HL-60 (cell line): ENCODE measurements around the gene ADIG.

Source experiments
- DNase-seq, 2 experiments: peaks; one replicate each; pipeline ENCODE4 v3.0.0-alpha.2; 2010 to 2020; ENCODE audit warnings: low read depth in 1 of 2, low spot score in 1 of 2
- H3K27ac ChIP-seq: fragments of 250-450 bp; sonication (Bioruptor Pico); replicated peaks from 2 replicates; pipeline ENCODE4 v1.5.1; 2020; ENCODE audit warnings: mild to moderate bottlenecking, moderate library complexity
- H3K27me3 ChIP-seq: fragments of 250-450 bp; sonication (Bioruptor Pico); 2 replicates; pipeline ENCODE4 v1.5.1; 2021; ENCODE audit warnings: mild to moderate bottlenecking, moderate library complexity; ENCODE audit not compliant: insufficient read depth, poor library complexity, severe bottlenecking
- H3K4me3 ChIP-seq: replicated peaks from 2 replicates; pipeline ENCODE4 v1.5.1; 2011; ENCODE audit warnings: mild to moderate bottlenecking, control low read depth, low read length; ENCODE audit not compliant: insufficient read depth
- CTCF ChIP-seq: IDR thresholded peaks from one replicate; pipeline ENCODE4 v1.5.1; 2011; ENCODE audit warnings: low read length, control low read depth, inconsistent platforms; ENCODE audit not compliant: insufficient read depth
- GABPA ChIP-seq: IDR thresholded peaks from 2 replicates; pipeline ENCODE4 v1.6.1; 2012; ENCODE audit warnings: low read depth
- POLR2AphosphoS5 ChIP-seq: IDR thresholded peaks from 2 replicates; pipeline ENCODE4 v1.6.1; 2012; ENCODE audit warnings: low read depth
- REST ChIP-seq: IDR thresholded peaks from 2 replicates; pipeline ENCODE4 v1.6.1; 2012; ENCODE audit warnings: low read depth; ENCODE audit not compliant: insufficient replicate concordance
- SPI1 ChIP-seq: IDR thresholded peaks from 2 replicates; pipeline ENCODE4 v1.6.1; 2012; ENCODE audit warnings: low read depth, mild to moderate bottlenecking, borderline replicate concordance

ADIG gene

DNA sequence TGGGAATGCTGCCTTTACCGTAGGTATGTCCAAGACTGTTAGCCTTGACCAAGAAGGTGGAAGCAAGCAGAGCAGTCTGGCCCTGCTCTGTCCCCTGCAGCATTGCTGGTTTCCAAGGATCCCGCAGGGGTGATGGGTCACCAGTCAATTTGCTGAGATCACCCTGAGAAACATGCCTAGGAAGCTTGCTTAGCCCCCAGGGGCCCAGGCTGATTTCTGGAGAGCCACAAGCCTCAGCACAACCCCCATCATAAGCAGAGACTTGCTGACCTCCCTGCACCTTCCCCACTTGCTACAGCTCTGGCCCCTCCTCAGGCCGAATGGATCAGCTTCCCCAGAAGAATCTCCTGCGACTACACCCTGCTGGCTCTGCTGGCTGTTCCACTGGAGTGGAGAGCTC is 42.1 kb downstream of the ADIG start:
- Histone ChIP-seq H3K4me3 (no peak overlapping the region), H3K27me3 (no peaks in the 10 kb centered on the region), H3K27ac (no peak overlapping the region)
- no peak for TF ChIP-seq CTCF
- no peak for TF ChIP-seq GABPA
- no peak for TF ChIP-seq REST
- TF ChIP-seq POLR2AphosphoS5 = no peak
- no peak for TF ChIP-seq SPI1
- DNase-seq = no peak

DNA sequence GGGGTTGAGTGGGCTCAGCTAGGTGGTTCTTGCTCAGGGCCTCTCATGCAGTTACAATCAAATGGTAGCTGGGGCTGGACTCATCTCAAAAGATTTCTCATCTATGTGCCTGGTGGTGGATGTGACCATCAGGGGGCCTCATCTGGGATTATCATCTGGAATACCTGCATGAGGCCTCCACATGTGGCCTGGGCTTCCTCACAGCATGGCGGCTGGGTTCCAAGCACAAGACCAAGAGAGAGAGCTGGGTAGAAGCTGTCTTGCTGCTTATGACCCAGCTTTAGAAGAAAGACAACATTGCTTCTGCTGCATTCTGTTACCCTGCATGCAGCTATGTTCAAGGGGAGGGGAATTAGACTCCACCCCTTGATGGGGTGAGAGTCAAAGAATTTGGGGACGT is 43.1 kb downstream of the ADIG start:
- TF ChIP-seq SPI1 (no peak), CTCF (no peak), REST (no peak)
- Histone ChIP-seq H3K27me3 (no peaks in the 10 kb centered on the region), H3K27ac (no peak overlapping the region), H3K4me3 (no peak overlapping the region)
- DNase-seq = no peak

DNA sequence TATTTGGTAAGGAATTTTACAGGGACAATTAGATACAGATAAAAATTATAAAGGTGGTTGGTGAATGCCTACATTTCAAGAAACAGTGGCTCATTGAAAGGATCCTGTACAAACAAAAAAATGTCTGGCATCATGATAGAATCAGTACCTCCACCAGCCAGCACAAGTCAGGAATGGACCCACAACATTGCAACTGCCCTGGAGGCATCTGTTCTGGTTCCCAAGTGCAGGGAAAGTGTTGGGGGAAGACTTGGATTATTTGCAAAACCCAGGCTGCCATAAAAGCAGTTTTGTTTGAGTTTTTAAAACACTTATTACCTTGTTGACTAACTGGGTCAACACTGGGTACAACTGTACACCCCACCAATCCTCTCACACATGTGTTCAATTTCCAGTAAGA is 44.9 kb downstream of the ADIG start:
- Histone ChIP-seq H3K27ac (no peak overlapping the region), H3K4me3 (no peak overlapping the region), H3K27me3 (no peaks in the 10 kb centered on the region)
- TF ChIP-seq POLR2AphosphoS5 (no peak), SPI1 (no peak), CTCF (no peak), REST (no peak), GABPA (no peak)
- DNase-seq = no peak
